GM21825 (cell line): ENCODE results near the gene NUDT9.

ENCODE experiments used
- ATAC-seq: cut with Tn5 transposase; IDR thresholded peaks from one replicate; pipeline ENCODE4 v1.9.1; 2021; ENCODE audit warnings: mild to moderate bottlenecking, moderate library complexity; ENCODE audit not compliant: unreplicated experiment

NUDT9 gene

GRCh38 chr4:87506974-87507701 is 84.8 kb downstream of the NUDT9 start:
- no peak for ATAC-seq
